ENCODE results near the gene MRPL58. TPM values are rescaled to one million over a fixed set of nuclear protein-coding genes. Genes with fewer than 3 reads are reported as not detected.
"Not testable (repeated sequence)": the region's sequence is repeated elsewhere in the genome, so short reads cannot be mapped to it uniquely, and the experiment has no call there.

MRPL58 gene
- total RNA-seq, 1 donor from 2014 or later = 23.8 TPM

DNA sequence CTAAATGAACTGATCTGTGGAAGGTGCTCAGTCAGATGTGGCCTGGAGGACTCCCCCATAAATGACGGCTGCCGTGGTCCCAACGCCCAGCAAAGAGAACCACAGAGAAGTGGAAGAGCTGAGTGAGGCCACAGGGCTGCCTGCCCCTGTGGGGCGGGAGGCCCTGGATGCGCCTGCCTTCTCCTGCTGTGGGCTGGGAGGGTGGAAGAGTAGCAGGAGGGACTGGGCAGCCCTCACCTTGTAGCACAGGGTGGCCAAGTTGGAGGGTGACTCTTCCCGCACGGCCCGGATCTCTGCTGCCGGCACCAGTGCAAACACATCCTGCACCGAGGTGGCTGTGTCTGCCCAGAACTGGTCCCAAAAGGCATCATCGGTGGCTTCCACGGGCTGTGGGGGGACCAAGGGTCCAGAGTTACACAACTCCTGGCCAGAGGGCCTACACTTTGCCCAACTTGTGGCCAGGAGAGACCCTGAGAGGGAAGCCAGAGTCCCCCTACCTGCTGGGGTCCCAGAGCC, 48.2 kb upstream of the MRPL58 start:
- no peaks in the 10 kb centered on the region for H3K36me3 ChIP-seq (ENCODE audit: insufficient read depth, low read length)
- H3K4me2 ChIP-seq (ENCODE audit: low read length) = no peak overlapping the region
- Mint-ChIP-seq H3K27ac (ENCODE audit: unreplicated experiment) (no peak overlapping the region), H3K4me3 (ENCODE audit: unreplicated experiment) (no peak overlapping the region), H3K9me3 (ENCODE audit: unreplicated experiment) (no peaks in the 10 kb centered on the region), H3K27me3 (ENCODE audit: low read depth, unreplicated experiment) (peaks cover 14% of the 10 kb centered on the region), H3K36me3 (ENCODE audit: low read depth, unreplicated experiment) (peaks cover 2% of the 10 kb centered on the region), H3K4me1 (ENCODE audit: low read depth, unreplicated experiment) (peaks cover 3% of the 10 kb centered on the region)
- no peak overlapping the region for H3K9ac ChIP-seq (ENCODE audit: low read length)
- H2AFZ ChIP-seq (ENCODE audit: low read depth, low read length) = no peak overlapping the region
- H3K9me3 ChIP-seq (ENCODE audit: insufficient read depth, low read depth, low read length) = no peaks in the 10 kb centered on the region
- FAIRE-seq = no peak
- H3K4me3 ChIP-seq (ENCODE audit: insufficient read depth, low read depth, low read length) = no peak overlapping the region
- H3K4me1 ChIP-seq (ENCODE audit: insufficient read depth, low read length) = peaks cover 5% of the 10 kb centered on the region
- no peaks in the 10 kb centered on the region for H3K27me3 ChIP-seq (ENCODE audit: insufficient read depth, low read length)
- no peaks in the 10 kb centered on the region for H3K79me2 ChIP-seq (ENCODE audit: insufficient read depth, low read length)
- no peak overlapping the region for H3K27ac ChIP-seq (ENCODE audit: low read depth, low read length)
- DNase-seq (ENCODE audit: low read depth) = no peak
- H4K20me1 ChIP-seq (ENCODE audit: insufficient read depth, low read length) = no peaks in the 10 kb centered on the region
- TF ChIP-seq, protein P1, sequence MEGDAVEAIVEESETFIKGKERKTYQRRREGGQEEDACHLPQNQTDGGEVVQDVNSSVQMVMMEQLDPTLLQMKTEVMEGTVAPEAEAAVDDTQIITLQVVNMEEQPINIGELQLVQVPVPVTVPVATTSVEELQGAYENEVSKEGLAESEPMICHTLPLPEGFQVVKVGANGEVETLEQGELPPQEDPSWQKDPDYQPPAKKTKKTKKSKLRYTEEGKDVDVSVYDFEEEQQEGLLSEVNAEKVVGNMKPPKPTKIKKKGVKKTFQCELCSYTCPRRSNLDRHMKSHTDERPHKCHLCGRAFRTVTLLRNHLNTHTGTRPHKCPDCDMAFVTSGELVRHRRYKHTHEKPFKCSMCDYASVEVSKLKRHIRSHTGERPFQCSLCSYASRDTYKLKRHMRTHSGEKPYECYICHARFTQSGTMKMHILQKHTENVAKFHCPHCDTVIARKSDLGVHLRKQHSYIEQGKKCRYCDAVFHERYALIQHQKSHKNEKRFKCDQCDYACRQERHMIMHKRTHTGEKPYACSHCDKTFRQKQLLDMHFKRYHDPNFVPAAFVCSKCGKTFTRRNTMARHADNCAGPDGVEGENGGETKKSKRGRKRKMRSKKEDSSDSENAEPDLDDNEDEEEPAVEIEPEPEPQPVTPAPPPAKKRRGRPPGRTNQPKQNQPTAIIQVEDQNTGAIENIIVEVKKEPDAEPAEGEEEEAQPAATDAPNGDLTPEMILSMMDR (IDR thresholded peaks at IDR 0.05; ENCODE audit: insufficient read depth, low read depth, low read length) = no peak
- no peak for TF ChIP-seq EZH2 (IDR thresholded peaks at IDR 0.05; ENCODE audit: insufficient read depth, low read length)

DNA sequence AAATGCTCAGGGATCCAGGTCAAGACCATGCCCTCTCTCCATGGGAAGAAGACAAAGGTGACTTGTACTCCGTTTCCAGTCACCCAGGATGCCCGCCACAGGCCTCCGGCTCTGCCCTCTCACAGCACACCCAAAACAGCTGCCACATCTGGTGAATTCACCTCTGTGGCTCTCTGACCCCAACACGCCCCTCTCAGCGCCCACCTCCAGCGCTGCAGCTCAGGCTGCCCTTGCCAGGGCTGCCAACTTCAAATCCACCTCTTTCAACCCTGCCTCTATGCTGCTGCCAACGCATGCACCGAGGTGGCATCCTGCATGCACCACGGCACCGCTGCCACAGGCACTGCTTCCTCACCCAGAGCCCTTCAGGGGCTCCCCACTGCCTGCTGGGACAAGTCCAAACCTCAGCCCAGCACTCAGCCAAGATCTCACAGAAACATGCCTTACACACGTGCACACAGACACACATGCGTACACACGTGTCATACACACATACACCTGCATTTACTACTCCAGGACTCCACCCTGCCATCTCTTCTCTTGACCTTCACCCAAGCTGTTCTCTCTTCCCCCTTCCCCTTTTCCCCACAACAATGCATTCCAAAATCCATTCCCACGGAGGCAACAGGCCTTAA, 47.4 kb upstream of the MRPL58 start:
- no peak overlapping the region for H3K4me3 ChIP-seq (ENCODE audit: insufficient read depth, low read depth, low read length)
- H3K27me3 ChIP-seq (ENCODE audit: insufficient read depth, low read length) = no peaks in the 10 kb centered on the region
- no peak overlapping the region for H3K27ac ChIP-seq (ENCODE audit: low read depth, low read length)
- H4K20me1 ChIP-seq (ENCODE audit: insufficient read depth, low read length) = no peaks in the 10 kb centered on the region
- H3K36me3 ChIP-seq (ENCODE audit: insufficient read depth, low read length) = no peaks in the 10 kb centered on the region
- H3K79me2 ChIP-seq (ENCODE audit: insufficient read depth, low read length) = no peaks in the 10 kb centered on the region
- Mint-ChIP-seq H3K4me3 (ENCODE audit: unreplicated experiment) (peak overlapping the region; percentile 61), H3K27me3 (ENCODE audit: low read depth, unreplicated experiment) (peaks cover 13% of the 10 kb centered on the region), H3K4me1 (ENCODE audit: low read depth, unreplicated experiment) (peaks cover 3% of the 10 kb centered on the region), H3K36me3 (ENCODE audit: low read depth, unreplicated experiment) (no peaks in the 10 kb centered on the region), H3K27ac (ENCODE audit: unreplicated experiment) (no peak overlapping the region), H3K9me3 (ENCODE audit: unreplicated experiment) (no peaks in the 10 kb centered on the region)
- no peaks in the 10 kb centered on the region for H3K9me3 ChIP-seq (ENCODE audit: insufficient read depth, low read depth, low read length)
- FAIRE-seq = no peak
- no peak overlapping the region for H3K9ac ChIP-seq (ENCODE audit: low read length)
- no peak overlapping the region for H2AFZ ChIP-seq (ENCODE audit: low read depth, low read length)
- TF ChIP-seq, protein P1 (IDR thresholded peaks at IDR 0.05; ENCODE audit: insufficient read depth, low read depth, low read length) = no peak
- TF ChIP-seq EZH2 (IDR thresholded peaks at IDR 0.05; ENCODE audit: insufficient read depth, low read length) = no peak
- DNase-seq (ENCODE audit: low read depth) = no peak
- H3K4me2 ChIP-seq (ENCODE audit: low read length) = no peak overlapping the region
- peaks cover 5% of the 10 kb centered on the region for H3K4me1 ChIP-seq (ENCODE audit: insufficient read depth, low read length)

DNA sequence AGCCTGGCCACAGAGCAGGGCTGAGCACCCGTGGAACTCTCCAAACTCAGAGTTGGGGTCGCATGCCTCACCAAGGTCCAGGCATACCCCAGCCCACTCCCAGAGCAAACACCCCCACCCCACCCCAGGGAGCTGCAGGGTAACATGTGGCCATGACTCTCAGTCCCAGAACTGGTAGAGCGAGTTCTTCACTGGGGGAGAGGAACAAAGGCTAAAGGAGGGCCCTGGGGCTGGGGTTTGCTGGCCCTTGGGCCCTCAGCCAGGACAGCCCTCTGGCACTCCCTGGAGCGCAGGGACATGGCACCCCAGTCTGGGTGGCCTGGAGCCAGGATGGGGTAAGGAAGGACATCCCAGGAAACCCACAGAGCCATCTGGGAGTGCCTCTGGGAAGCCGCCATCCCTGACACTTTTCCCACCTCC, 44.1 kb upstream of the MRPL58 start:
- Histone ChIP-seq H2AFZ (ENCODE audit: low read depth, low read length) (no peak overlapping the region), H3K4me1 (ENCODE audit: insufficient read depth, low read length) (no peaks in the 10 kb centered on the region), H3K4me2 (ENCODE audit: low read length) (no peak overlapping the region), H3K27ac (ENCODE audit: low read depth, low read length) (no peak overlapping the region), H3K9me3 (ENCODE audit: insufficient read depth, low read depth, low read length) (no peaks in the 10 kb centered on the region), H3K79me2 (ENCODE audit: insufficient read depth, low read length) (no peaks in the 10 kb centered on the region), H3K9ac (ENCODE audit: low read length) (no peak overlapping the region), H4K20me1 (ENCODE audit: insufficient read depth, low read length) (no peaks in the 10 kb centered on the region), H3K36me3 (ENCODE audit: insufficient read depth, low read length) (no peaks in the 10 kb centered on the region), H3K27me3 (ENCODE audit: insufficient read depth, low read length) (peaks cover 11% of the 10 kb centered on the region), H3K4me3 (ENCODE audit: insufficient read depth, low read depth, low read length) (no peak overlapping the region)
- Mint-ChIP-seq H3K27me3 (ENCODE audit: low read depth, unreplicated experiment) (peaks cover 33% of the 10 kb centered on the region), H3K4me1 (ENCODE audit: low read depth, unreplicated experiment) (no peaks in the 10 kb centered on the region), H3K27ac (ENCODE audit: unreplicated experiment) (no peak overlapping the region), H3K4me3 (ENCODE audit: unreplicated experiment) (no peak overlapping the region), H3K9me3 (ENCODE audit: unreplicated experiment) (no peaks in the 10 kb centered on the region), H3K36me3 (ENCODE audit: low read depth, unreplicated experiment) (no peaks in the 10 kb centered on the region)
- DNase-seq (ENCODE audit: low read depth) (no peak), FAIRE-seq (no peak)
- TF ChIP-seq, protein P1 (IDR thresholded peaks at IDR 0.05; ENCODE audit: insufficient read depth, low read depth, low read length) = no peak

DNA sequence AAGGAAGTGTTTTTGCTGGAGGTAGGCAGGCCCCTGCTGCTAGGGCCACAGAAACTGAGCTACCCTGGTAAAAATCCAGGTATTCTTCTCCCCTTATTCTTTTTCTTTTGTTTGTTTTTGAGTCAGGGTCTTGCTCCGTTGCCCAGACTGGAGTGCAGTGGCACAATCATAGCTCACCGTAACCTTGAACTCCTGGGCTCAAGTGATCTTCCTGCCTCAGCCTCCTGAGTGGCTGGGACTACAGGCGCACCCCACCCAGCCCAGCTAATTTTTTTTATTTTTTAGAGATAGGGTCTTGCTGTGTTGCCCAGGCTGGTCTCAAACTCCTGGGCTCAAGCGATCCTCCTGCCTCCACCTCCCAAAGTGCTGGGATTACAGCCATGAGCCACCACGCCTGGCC, 43.0 kb upstream of the MRPL58 start:
- H3K36me3 Mint-ChIP-seq (ENCODE audit: low read depth, unreplicated experiment); H3K9me3 Mint-ChIP-seq (ENCODE audit: unreplicated experiment); H3K4me1 Mint-ChIP-seq (ENCODE audit: low read depth, unreplicated experiment); H3K4me2 ChIP-seq (ENCODE audit: low read length); H3K9ac ChIP-seq (ENCODE audit: low read length); FAIRE-seq; H3K4me1 ChIP-seq (ENCODE audit: insufficient read depth, low read length); H3K27ac ChIP-seq (ENCODE audit: low read depth, low read length); DNase-seq (ENCODE audit: low read depth); H2AFZ ChIP-seq (ENCODE audit: low read depth, low read length); H3K27ac Mint-ChIP-seq (ENCODE audit: unreplicated experiment); H3K79me2 ChIP-seq (ENCODE audit: insufficient read depth, low read length); H3K4me3 ChIP-seq (ENCODE audit: insufficient read depth, low read depth, low read length); H4K20me1 ChIP-seq (ENCODE audit: insufficient read depth, low read length); H3K36me3 ChIP-seq (ENCODE audit: insufficient read depth, low read length); H3K9me3 ChIP-seq (ENCODE audit: insufficient read depth, low read depth, low read length): not testable (repeated sequence)
- peak overlapping the region; percentile 62 for H3K4me3 Mint-ChIP-seq (ENCODE audit: unreplicated experiment)
- H3K27me3 ChIP-seq (ENCODE audit: insufficient read depth, low read length) = peaks cover 15% of the 10 kb centered on the region
- H3K27me3 Mint-ChIP-seq (ENCODE audit: low read depth, unreplicated experiment) = peaks cover 41% of the 10 kb centered on the region

Measured in astrocyte (in vitro differentiated cells and primary cell).